ENCODE measurements around the gene MTARC2.
A peak's percentile ranks its signal among the peaks of the same experiment; 100 is the strongest.

MTARC2 gene

GRCh38 chr1:220809704-220810103 is 61.6 kb downstream of the MTARC2 start:
- TF ChIP-seq FOXP2 (optimal IDR thresholded peaks at IDR 0.05; ENCODE audit: borderline replicate concordance, extremely low read depth, extremely low read length, insufficient read depth) = no peak
- TF ChIP-seq REST (IDR thresholded peaks at IDR 0.05; ENCODE audit: insufficient read depth in 1 of 2, low read depth in 2 of 2, low read length in 2 of 2) = no peak
- no peak for TF ChIP-seq TAF1 (IDR thresholded peaks at IDR 0.05; ENCODE audit: borderline replicate concordance, insufficient read depth, low read length)
- TF ChIP-seq SIN3A (IDR thresholded peaks at IDR 0.05; ENCODE audit: borderline replicate concordance, insufficient read depth, low read length) = no peak
- no peak for TF ChIP-seq POLR2AphosphoS5 (IDR thresholded peaks at IDR 0.05; ENCODE audit: low read depth, low read length)

GRCh38 chr1:220810179-220810653 is 62.1 kb downstream of the MTARC2 start:
- TF ChIP-seq SIN3A (IDR thresholded peaks at IDR 0.05; ENCODE audit: borderline replicate concordance, insufficient read depth, low read length) = no peak
- TF ChIP-seq FOXP2 (optimal IDR thresholded peaks at IDR 0.05; ENCODE audit: borderline replicate concordance, extremely low read depth, extremely low read length, insufficient read depth) = peak; percentile 48

GRCh38 chr1:220810963-220811362 is 62.8 kb downstream of the MTARC2 start:
- TF ChIP-seq SIN3A (IDR thresholded peaks at IDR 0.05; ENCODE audit: borderline replicate concordance, insufficient read depth, low read length) (no peak), FOXP2 (optimal IDR thresholded peaks at IDR 0.05; ENCODE audit: borderline replicate concordance, extremely low read depth, extremely low read length, insufficient read depth) (no peak)

GRCh38 chr1:220811695-220812094 is 63.6 kb downstream of the MTARC2 start:
- TF ChIP-seq TAF1 (IDR thresholded peaks at IDR 0.05; ENCODE audit: borderline replicate concordance, insufficient read depth, low read length) (no peak), SIN3A (IDR thresholded peaks at IDR 0.05; ENCODE audit: borderline replicate concordance, insufficient read depth, low read length) (no peak), POLR2AphosphoS5 (IDR thresholded peaks at IDR 0.05; ENCODE audit: low read depth, low read length) (no peak), REST (IDR thresholded peaks at IDR 0.05; ENCODE audit: insufficient read depth in 1 of 2, low read depth in 2 of 2, low read length in 2 of 2) (no peak), FOXP2 (optimal IDR thresholded peaks at IDR 0.05; ENCODE audit: borderline replicate concordance, extremely low read depth, extremely low read length, insufficient read depth) (no peak)

GRCh38 chr1:220812308-220812707 is 64.2 kb downstream of the MTARC2 start:
- TF ChIP-seq TAF1 (IDR thresholded peaks at IDR 0.05; ENCODE audit: borderline replicate concordance, insufficient read depth, low read length) = no peak
- no peak for TF ChIP-seq POLR2AphosphoS5 (IDR thresholded peaks at IDR 0.05; ENCODE audit: low read depth, low read length)
- no peak for TF ChIP-seq FOXP2 (optimal IDR thresholded peaks at IDR 0.05; ENCODE audit: borderline replicate concordance, extremely low read depth, extremely low read length, insufficient read depth)
- no peak for TF ChIP-seq SIN3A (IDR thresholded peaks at IDR 0.05; ENCODE audit: borderline replicate concordance, insufficient read depth, low read length)
- no peak for TF ChIP-seq REST (IDR thresholded peaks at IDR 0.05; ENCODE audit: insufficient read depth in 1 of 2, low read depth in 2 of 2, low read length in 2 of 2)

- TF ChIP-seq TAF1 (IDR thresholded peaks at IDR 0.05; ENCODE audit: borderline replicate concordance, insufficient read depth, low read length) = no peak
- TF ChIP-seq POLR2AphosphoS5 (IDR thresholded peaks at IDR 0.05; ENCODE audit: low read depth, low read length) = no peak
- TF ChIP-seq SIN3A (IDR thresholded peaks at IDR 0.05; ENCODE audit: borderline replicate concordance, insufficient read depth, low read length) = no peak
- TF ChIP-seq REST (IDR thresholded peaks at IDR 0.05; ENCODE audit: insufficient read depth in 1 of 2, low read depth in 2 of 2, low read length in 2 of 2) = no peak
- TF ChIP-seq FOXP2 (optimal IDR thresholded peaks at IDR 0.05; ENCODE audit: borderline replicate concordance, extremely low read depth, extremely low read length, insufficient read depth) = peak; percentile 73
Measured at GRCh38 chr1:220813013-220813412, 64.9 kb downstream of the MTARC2 start.

Data from PFSK-1 (cell line).